Suprapubic skin (tissue), 3 donors: Measurements from ENCODE around the gene BMP10.

ENCODE experiments used
- POLR2AphosphoS5 ChIP-seq, 3 donors: sonication (generic); formaldehyde crosslinking; IDR thresholded peaks; one replicate each; pipeline ENCODE4 v1.6.1; 2017; ENCODE audit warnings: antibody characterized with exemption in 3 of 3
- TF ChIP-seq, protein P1 (sequence below), 2 donors: fragments of 200-600 bp in 1 of 2; fragments of 450-650 bp in 1 of 2; sonication (generic) in 1 of 2; IDR thresholded peaks; one replicate each; pipeline ENCODE4 v1.5.1; 2016 to 2019; ENCODE audit warnings: antibody characterized with exemption in 2 of 2, mild to moderate bottlenecking in 1 of 2, moderate library complexity in 1 of 2

- TF ChIP-seq, protein P1, sequence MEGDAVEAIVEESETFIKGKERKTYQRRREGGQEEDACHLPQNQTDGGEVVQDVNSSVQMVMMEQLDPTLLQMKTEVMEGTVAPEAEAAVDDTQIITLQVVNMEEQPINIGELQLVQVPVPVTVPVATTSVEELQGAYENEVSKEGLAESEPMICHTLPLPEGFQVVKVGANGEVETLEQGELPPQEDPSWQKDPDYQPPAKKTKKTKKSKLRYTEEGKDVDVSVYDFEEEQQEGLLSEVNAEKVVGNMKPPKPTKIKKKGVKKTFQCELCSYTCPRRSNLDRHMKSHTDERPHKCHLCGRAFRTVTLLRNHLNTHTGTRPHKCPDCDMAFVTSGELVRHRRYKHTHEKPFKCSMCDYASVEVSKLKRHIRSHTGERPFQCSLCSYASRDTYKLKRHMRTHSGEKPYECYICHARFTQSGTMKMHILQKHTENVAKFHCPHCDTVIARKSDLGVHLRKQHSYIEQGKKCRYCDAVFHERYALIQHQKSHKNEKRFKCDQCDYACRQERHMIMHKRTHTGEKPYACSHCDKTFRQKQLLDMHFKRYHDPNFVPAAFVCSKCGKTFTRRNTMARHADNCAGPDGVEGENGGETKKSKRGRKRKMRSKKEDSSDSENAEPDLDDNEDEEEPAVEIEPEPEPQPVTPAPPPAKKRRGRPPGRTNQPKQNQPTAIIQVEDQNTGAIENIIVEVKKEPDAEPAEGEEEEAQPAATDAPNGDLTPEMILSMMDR (IDR thresholded peaks at IDR 0.05) = no peak
- TF ChIP-seq POLR2AphosphoS5 (IDR thresholded peaks at IDR 0.05) = no peak
These were observed 9.9 kb downstream of the BMP10 start for GRCh38 chr2:68861330-68861729.
